ENCODE measurements around the gene TEPSIN.

- TF ChIP-seq EZH2 (IDR thresholded peaks at IDR 0.05; ENCODE audit: borderline replicate concordance, low read depth, low read length, severe bottlenecking) (no peak), CTCF (IDR thresholded peaks at IDR 0.05; ENCODE audit: extremely low read depth in 1 of 2, insufficient read depth in 1 of 2, low read depth in 1 of 2, low read length in 2 of 2) (no peak), POLR2AphosphoS5 (IDR thresholded peaks at IDR 0.05; ENCODE audit: insufficient read depth, low read depth, low read length) (no peak), POLR2A (IDR thresholded peaks at IDR 0.05; ENCODE audit: low read depth, low read length) (no peak)
- TF ChIP-seq, protein P1, sequence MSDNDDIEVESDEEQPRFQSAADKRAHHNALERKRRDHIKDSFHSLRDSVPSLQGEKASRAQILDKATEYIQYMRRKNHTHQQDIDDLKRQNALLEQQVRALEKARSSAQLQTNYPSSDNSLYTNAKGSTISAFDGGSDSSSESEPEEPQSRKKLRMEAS (IDR thresholded peaks at IDR 0.05; ENCODE audit: insufficient read depth, insufficient read length): no peak
These were observed 6.3 kb upstream of the TEPSIN start for GRCh38 chr17:81245024-81245664.

Measured in endothelial cell of umbilical vein (primary cell).